HG02759 (cell line): ENCODE results near the gene PML.

Experiments
- ATAC-seq: cut with Tn5 transposase; IDR thresholded peaks from one replicate; pipeline ENCODE4 v1.9.1; 2021; ENCODE audit warnings: mild to moderate bottlenecking, moderate library complexity; ENCODE audit not compliant: unreplicated experiment

PML gene

GRCh38 chr15:74006774-74007639, 12.5 kb downstream of the PML start:
- no peak for ATAC-seq

GRCh38 chr15:74007820-74008371, 13.4 kb downstream of the PML start:
- ATAC-seq: no peak

GRCh38 chr15:74008901-74009300, 14.4 kb downstream of the PML start:
- no peak for ATAC-seq

GRCh38 chr15:74010929-74011540, 16.5 kb downstream of the PML start:
- ATAC-seq: no peak

- no peak for ATAC-seq
These were observed 17.1 kb downstream of the PML start for GRCh38 chr15:74011610-74012009.

GRCh38 chr15:74013374-74013894, 18.9 kb downstream of the PML start:
- no peak for ATAC-seq

- no peak for ATAC-seq
These were observed 25.2 kb downstream of the PML start for GRCh38 chr15:74019734-74020133.

GRCh38 chr15:74022706-74023470, 28.4 kb downstream of the PML start:
- no peak for ATAC-seq

- no peak for ATAC-seq
These were observed 30.2 kb downstream of the PML start for GRCh38 chr15:74024687-74025086.

- no peak for ATAC-seq
These were observed 30.9 kb downstream of the PML start for GRCh38 chr15:74025436-74025835.

- no peak for ATAC-seq
These were observed 33.2 kb downstream of the PML start for GRCh38 chr15:74027688-74028087.

GRCh38 chr15:74028646-74029045, 34.1 kb downstream of the PML start:
- ATAC-seq: no peak

- ATAC-seq: no peak
These were observed 37.5 kb downstream of the PML start for GRCh38 chr15:74032046-74032445.

GRCh38 chr15:74032606-74033561, 38.4 kb downstream of the PML start:
- no peak for ATAC-seq

- ATAC-seq: no peak
These were observed 39.8 kb downstream of the PML start for GRCh38 chr15:74034206-74034755.

- no peak for ATAC-seq
These were observed 40.9 kb downstream of the PML start for GRCh38 chr15:74035121-74036017.

- no peak for ATAC-seq
These were observed 42.0 kb downstream of the PML start for GRCh38 chr15:74036271-74037170.
